ENCODE results near the gene CACNA1F. TPM values are rescaled to one million over a fixed set of nuclear protein-coding genes. Genes with fewer than 3 reads are reported as not detected.

The CACNA1F gene
- total RNA-seq, 1 donor from 2014 or later: 0.05 TPM

- no peak for TF ChIP-seq CTCF (conservative IDR thresholded peaks at IDR 0.05)
These were observed 13.4 kb upstream of the CACNA1F start for GRCh38 chrX:49246541-49246940.

GRCh38 chrX:49244207-49244606 lies 11.1 kb upstream of the CACNA1F start:
- no peaks in the 10 kb centered on the region for H3K27me3 Mint-ChIP-seq (ENCODE audit: low read depth)
- no peak for TF ChIP-seq CTCF (conservative IDR thresholded peaks at IDR 0.05)
- no peak overlapping the region for H3K27ac Mint-ChIP-seq (ENCODE audit: unreplicated experiment)
- no peaks in the 10 kb centered on the region for H3K4me1 Mint-ChIP-seq
- DNase-seq (ENCODE audit: low read depth, low spot score): no peak
- peaks cover 3% of the 10 kb centered on the region for H3K36me3 Mint-ChIP-seq (ENCODE audit: low read depth)
- H3K9me3 Mint-ChIP-seq: no peaks in the 10 kb centered on the region
- no peak overlapping the region for H3K4me3 Mint-ChIP-seq

More at GRCh38 chrX:49246541-49246940, 13.4 kb upstream of the CACNA1F start:
- H3K4me3 Mint-ChIP-seq: no peak overlapping the region
- no peaks in the 10 kb centered on the region for H3K4me1 Mint-ChIP-seq
- no peaks in the 10 kb centered on the region for H3K9me3 Mint-ChIP-seq
- DNase-seq (ENCODE audit: low read depth, low spot score): no peak
- H3K36me3 Mint-ChIP-seq (ENCODE audit: low read depth): peaks cover 6% of the 10 kb centered on the region
- H3K27me3 Mint-ChIP-seq (ENCODE audit: low read depth): no peaks in the 10 kb centered on the region
- H3K27ac Mint-ChIP-seq (ENCODE audit: unreplicated experiment): no peak overlapping the region

- Mint-ChIP-seq H3K36me3 (ENCODE audit: low read depth) (peaks cover 3% of the 10 kb centered on the region), H3K4me1 (no peaks in the 10 kb centered on the region), H3K27me3 (ENCODE audit: low read depth) (no peaks in the 10 kb centered on the region), H3K4me3 (no peak overlapping the region), H3K27ac (ENCODE audit: unreplicated experiment) (no peak overlapping the region), H3K9me3 (no peaks in the 10 kb centered on the region)
- no peak for DNase-seq (ENCODE audit: low read depth, low spot score)
- no peak for TF ChIP-seq CTCF (conservative IDR thresholded peaks at IDR 0.05)
These were observed 10.0 kb upstream of the CACNA1F start for GRCh38 chrX:49243166-49243565.

- no peaks in the 10 kb centered on the region for H3K9me3 Mint-ChIP-seq
- TF ChIP-seq CTCF (conservative IDR thresholded peaks at IDR 0.05): no peak
These were observed 9.5 kb upstream of the CACNA1F start for GRCh38 chrX:49242545-49243066.

GRCh38 chrX:49238735-49239134 lies 5.6 kb upstream of the CACNA1F start:
- H3K27ac Mint-ChIP-seq (ENCODE audit: unreplicated experiment): no peak overlapping the region
- no peak for TF ChIP-seq CTCF (conservative IDR thresholded peaks at IDR 0.05)
- no peak overlapping the region for H3K4me3 Mint-ChIP-seq
- no peaks in the 10 kb centered on the region for H3K27me3 Mint-ChIP-seq (ENCODE audit: low read depth)
- H3K4me1 Mint-ChIP-seq: peaks cover 10% of the 10 kb centered on the region
- peaks cover 2% of the 10 kb centered on the region for H3K36me3 Mint-ChIP-seq (ENCODE audit: low read depth)
- no peaks in the 10 kb centered on the region for H3K9me3 Mint-ChIP-seq
- no peak for DNase-seq (ENCODE audit: low read depth, low spot score)

More at GRCh38 chrX:49242545-49243066, 9.5 kb upstream of the CACNA1F start:
- peaks cover 3% of the 10 kb centered on the region for H3K36me3 Mint-ChIP-seq (ENCODE audit: low read depth)
- no peaks in the 10 kb centered on the region for H3K27me3 Mint-ChIP-seq (ENCODE audit: low read depth)
- H3K4me1 Mint-ChIP-seq: no peaks in the 10 kb centered on the region
- H3K27ac Mint-ChIP-seq (ENCODE audit: unreplicated experiment): no peak overlapping the region
- DNase-seq (ENCODE audit: low read depth, low spot score): no peak
- no peak overlapping the region for H3K4me3 Mint-ChIP-seq

Data from neural crest cell (in vitro differentiated cells).